ENCODE data around the gene BBS5. TPM values are rescaled to one million over a fixed set of nuclear protein-coding genes. Genes with fewer than 3 reads are reported as not detected.

The BBS5 gene
- polyA plus RNA-seq, 1 donor (not counting 4 experiments of a cell fraction or from before 2014, with no cell fraction given): 2.4 TPM

DNA sequence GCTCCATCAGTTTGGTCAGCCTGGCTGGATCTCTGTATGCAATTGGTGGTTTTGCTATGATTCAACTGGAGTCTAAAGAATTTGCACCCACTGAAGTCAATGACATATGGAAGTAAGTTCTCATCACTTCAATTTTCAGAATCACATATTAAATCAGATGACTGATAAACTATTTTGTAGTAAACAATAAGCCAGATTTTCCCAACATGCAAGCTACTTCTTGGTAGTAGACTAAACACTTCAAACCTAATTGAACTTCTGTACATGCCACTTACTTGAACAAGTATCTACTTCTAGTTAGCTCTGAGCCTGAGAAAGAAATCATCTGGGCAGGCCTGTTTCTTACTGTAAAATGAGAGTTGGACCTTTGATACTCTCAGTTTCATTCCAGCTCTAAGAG lies 41.6 kb downstream of the BBS5 start:
- Histone ChIP-seq H3K27ac (ENCODE audit: control insufficient read depth, insufficient read depth, low read length) (no peak overlapping the region), H3K4me1 (ENCODE audit: control insufficient read depth, extremely low read depth, insufficient read depth, low read length) (no peaks in the 10 kb centered on the region), H3K9me3 (ENCODE audit: control insufficient read depth, low read depth, low read length) (no peaks in the 10 kb centered on the region), H3K36me3 (ENCODE audit: control insufficient read depth in 2 of 2, extremely low read depth in 1 of 2, insufficient read depth in 2 of 2, low read length in 2 of 2) (no peaks in the 10 kb centered on the region), H3K27me3 (ENCODE audit: control insufficient read depth, extremely low read depth, insufficient read depth, low read length) (no peaks in the 10 kb centered on the region), H3K4me2 (ENCODE audit: control insufficient read depth, extremely low read depth, insufficient read depth, low read depth, low read length) (no peak overlapping the region), H4K20me1 (ENCODE audit: control insufficient read depth, extremely low read depth, insufficient read depth, low read length) (no peaks in the 10 kb centered on the region), H2AFZ (ENCODE audit: control insufficient read depth, low read length) (no peak overlapping the region), H3K9me1 (ENCODE audit: control insufficient read depth, extremely low read depth, insufficient read depth, low read length) (no peaks in the 10 kb centered on the region), H3K9ac (ENCODE audit: control insufficient read depth, extremely low read depth, insufficient read depth, low read length) (no peak overlapping the region), H3K4me3 (ENCODE audit: control insufficient read depth in 2 of 3, extremely low read depth in 1 of 3, insufficient read depth in 2 of 3, low read depth in 1 of 3, low read length in 3 of 3) (no peak overlapping the region), H3K79me2 (ENCODE audit: control insufficient read depth, insufficient read depth, low read length) (no peaks in the 10 kb centered on the region)
- dilution Hi-C loops (cut with MboI; ENCODE audit: extremely low pct_ligation_motif_present, low sequenced_read_pairs): no loop called here
- TF ChIP-seq, protein P1, sequence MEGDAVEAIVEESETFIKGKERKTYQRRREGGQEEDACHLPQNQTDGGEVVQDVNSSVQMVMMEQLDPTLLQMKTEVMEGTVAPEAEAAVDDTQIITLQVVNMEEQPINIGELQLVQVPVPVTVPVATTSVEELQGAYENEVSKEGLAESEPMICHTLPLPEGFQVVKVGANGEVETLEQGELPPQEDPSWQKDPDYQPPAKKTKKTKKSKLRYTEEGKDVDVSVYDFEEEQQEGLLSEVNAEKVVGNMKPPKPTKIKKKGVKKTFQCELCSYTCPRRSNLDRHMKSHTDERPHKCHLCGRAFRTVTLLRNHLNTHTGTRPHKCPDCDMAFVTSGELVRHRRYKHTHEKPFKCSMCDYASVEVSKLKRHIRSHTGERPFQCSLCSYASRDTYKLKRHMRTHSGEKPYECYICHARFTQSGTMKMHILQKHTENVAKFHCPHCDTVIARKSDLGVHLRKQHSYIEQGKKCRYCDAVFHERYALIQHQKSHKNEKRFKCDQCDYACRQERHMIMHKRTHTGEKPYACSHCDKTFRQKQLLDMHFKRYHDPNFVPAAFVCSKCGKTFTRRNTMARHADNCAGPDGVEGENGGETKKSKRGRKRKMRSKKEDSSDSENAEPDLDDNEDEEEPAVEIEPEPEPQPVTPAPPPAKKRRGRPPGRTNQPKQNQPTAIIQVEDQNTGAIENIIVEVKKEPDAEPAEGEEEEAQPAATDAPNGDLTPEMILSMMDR (optimal IDR thresholded peaks at IDR 0.05 in 1 of 3, IDR thresholded peaks at IDR 0.05 in 1 of 3, conservative IDR thresholded peaks at IDR 0.05 in 1 of 3; ENCODE audit: extremely low read depth in 1 of 3, insufficient read depth in 2 of 3, low read length in 3 of 3): no peak
- no peak for TF ChIP-seq EZH2 (IDR thresholded peaks at IDR 0.05; ENCODE audit: low read length)
- FAIRE-seq: no peak
- no peak for DNase-seq (ENCODE audit: low read depth, low spot score)

DNA sequence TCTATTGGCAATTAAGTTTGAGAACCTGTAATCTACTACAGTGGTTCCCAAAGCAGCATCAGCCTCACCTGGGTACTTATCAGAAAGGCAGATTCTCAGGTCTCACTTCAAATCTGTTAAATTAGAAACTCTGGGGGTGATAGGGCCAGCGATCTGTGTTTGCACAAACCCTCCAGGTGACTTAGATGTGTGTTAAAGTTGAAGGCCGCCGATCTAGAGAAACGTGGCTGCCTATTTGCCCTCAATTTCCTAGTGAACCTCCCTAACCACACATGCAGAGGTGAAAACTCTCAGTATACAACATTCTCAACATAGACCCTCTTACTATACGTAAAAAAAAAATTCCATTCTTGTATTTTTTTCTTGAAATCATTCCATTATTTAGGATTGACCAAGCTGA lies 44.4 kb downstream of the BBS5 start:
- Histone ChIP-seq H4K20me1 (ENCODE audit: control insufficient read depth, extremely low read depth, insufficient read depth, low read length) (no peaks in the 10 kb centered on the region), H3K27ac (ENCODE audit: control insufficient read depth, insufficient read depth, low read length) (no peak overlapping the region), H2AFZ (ENCODE audit: control insufficient read depth, low read length) (no peak overlapping the region), H3K4me2 (ENCODE audit: control insufficient read depth, extremely low read depth, insufficient read depth, low read depth, low read length) (no peak overlapping the region), H3K9me3 (ENCODE audit: control insufficient read depth, low read depth, low read length) (no peaks in the 10 kb centered on the region), H3K79me2 (ENCODE audit: control insufficient read depth, insufficient read depth, low read length) (no peaks in the 10 kb centered on the region), H3K9ac (ENCODE audit: control insufficient read depth, extremely low read depth, insufficient read depth, low read length) (no peak overlapping the region), H3K36me3 (ENCODE audit: control insufficient read depth in 2 of 2, extremely low read depth in 1 of 2, insufficient read depth in 2 of 2, low read length in 2 of 2) (no peaks in the 10 kb centered on the region), H3K4me1 (ENCODE audit: control insufficient read depth, extremely low read depth, insufficient read depth, low read length) (no peaks in the 10 kb centered on the region), H3K4me3 (ENCODE audit: control insufficient read depth in 2 of 3, extremely low read depth in 1 of 3, insufficient read depth in 2 of 3, low read depth in 1 of 3, low read length in 3 of 3) (no peak overlapping the region), H3K27me3 (ENCODE audit: control insufficient read depth, extremely low read depth, insufficient read depth, low read length) (no peaks in the 10 kb centered on the region), H3K9me1 (ENCODE audit: control insufficient read depth, extremely low read depth, insufficient read depth, low read length) (no peaks in the 10 kb centered on the region)
- DNase-seq (ENCODE audit: low read depth, low spot score) (no peak), FAIRE-seq (no peak)
- no peak for TF ChIP-seq EZH2 (IDR thresholded peaks at IDR 0.05; ENCODE audit: low read length)
- TF ChIP-seq, protein P1 (optimal IDR thresholded peaks at IDR 0.05 in 1 of 3, IDR thresholded peaks at IDR 0.05 in 1 of 3, conservative IDR thresholded peaks at IDR 0.05 in 1 of 3; ENCODE audit: extremely low read depth in 1 of 3, insufficient read depth in 2 of 3, low read length in 3 of 3): no peak
- dilution Hi-C loops (cut with MboI; ENCODE audit: extremely low pct_ligation_motif_present, low sequenced_read_pairs): no loop called here

All from keratinocyte (primary cell).